GM21360 (cell line): ENCODE results near the gene ACSS1.

Experiments used
- ATAC-seq: cut with Tn5 transposase; IDR thresholded peaks from one replicate; pipeline ENCODE4 v1.9.1; 2021; ENCODE audit warnings: mild to moderate bottlenecking, moderate library complexity; ENCODE audit not compliant: unreplicated experiment

Gene ACSS1

DNA sequence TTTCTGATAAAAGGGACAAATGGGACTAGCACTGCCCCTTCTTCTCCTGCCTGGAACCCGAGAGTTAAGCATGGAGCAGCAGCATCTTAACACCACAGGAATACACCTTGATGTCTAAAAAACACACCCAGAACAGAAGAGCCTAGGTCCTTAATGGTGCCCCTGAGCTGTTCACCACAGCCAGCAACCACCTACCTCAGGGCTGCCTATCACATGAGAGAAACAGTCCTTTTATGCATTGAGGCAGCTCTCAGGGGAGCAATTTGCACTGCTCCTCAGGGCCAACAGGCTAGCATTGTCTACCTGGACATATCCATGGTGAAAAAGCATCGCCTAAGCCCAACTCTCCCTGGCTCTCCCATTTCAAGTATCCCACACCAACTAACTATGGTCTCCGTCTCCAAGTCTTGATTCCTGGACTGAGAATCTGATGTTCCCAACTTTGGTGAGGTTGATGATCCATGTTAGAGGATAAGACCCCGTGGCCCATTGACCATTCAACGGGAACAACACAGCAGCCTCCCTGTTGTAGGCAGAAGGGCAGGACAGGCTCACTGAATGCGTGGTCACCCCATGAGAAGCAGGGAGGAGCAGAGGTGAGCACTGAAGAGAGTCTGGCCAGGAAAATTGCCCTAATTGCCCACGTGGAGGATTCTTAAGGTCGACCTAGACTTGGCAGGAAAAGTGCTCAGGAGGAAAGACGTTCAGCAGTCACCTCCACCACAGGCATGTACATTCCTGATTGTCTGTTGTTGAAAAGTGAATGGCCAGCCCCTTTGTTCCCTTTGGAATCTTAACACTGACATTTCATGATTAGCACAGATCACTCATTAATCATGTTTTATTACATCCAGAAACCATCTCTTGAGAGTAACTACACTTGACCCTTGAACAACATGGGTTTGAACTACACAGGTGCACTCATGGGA is 61.2 kb downstream of the ACSS1 start:
- ATAC-seq, result no peak

DNA sequence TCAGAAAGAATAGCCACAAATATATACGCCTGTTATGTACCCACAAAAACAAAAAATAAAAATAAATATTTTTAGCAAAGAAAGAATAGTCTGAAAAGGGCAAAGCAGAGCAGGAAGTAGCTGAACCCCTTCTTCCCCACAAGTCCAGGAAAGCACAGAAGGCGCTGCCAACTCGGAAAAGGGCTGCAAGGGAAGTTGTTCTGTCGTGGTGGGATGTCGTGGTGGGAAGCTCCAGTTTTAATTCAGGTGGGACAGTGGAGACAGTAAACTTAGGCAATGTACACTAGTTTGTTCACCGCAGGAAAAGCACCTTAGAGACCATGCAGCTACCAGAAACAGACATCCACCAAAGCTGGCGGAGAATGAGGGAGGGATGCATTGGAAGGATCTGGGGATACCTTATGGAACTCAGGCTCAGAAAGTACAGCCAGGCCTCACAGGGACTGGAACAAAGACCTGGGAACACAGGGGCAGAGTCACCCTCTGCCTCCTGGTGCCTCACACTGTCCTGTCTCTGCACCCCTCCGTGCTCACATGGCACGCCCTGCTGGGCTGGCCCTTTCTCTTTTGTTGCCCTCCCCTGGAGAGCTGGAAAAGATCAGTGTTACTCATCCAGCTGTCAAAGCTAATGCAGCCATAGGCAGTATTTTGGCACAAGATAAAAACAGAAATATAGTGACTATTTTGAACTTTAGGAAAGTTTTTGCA is 62.0 kb downstream of the ACSS1 start:
- no peak for ATAC-seq

DNA sequence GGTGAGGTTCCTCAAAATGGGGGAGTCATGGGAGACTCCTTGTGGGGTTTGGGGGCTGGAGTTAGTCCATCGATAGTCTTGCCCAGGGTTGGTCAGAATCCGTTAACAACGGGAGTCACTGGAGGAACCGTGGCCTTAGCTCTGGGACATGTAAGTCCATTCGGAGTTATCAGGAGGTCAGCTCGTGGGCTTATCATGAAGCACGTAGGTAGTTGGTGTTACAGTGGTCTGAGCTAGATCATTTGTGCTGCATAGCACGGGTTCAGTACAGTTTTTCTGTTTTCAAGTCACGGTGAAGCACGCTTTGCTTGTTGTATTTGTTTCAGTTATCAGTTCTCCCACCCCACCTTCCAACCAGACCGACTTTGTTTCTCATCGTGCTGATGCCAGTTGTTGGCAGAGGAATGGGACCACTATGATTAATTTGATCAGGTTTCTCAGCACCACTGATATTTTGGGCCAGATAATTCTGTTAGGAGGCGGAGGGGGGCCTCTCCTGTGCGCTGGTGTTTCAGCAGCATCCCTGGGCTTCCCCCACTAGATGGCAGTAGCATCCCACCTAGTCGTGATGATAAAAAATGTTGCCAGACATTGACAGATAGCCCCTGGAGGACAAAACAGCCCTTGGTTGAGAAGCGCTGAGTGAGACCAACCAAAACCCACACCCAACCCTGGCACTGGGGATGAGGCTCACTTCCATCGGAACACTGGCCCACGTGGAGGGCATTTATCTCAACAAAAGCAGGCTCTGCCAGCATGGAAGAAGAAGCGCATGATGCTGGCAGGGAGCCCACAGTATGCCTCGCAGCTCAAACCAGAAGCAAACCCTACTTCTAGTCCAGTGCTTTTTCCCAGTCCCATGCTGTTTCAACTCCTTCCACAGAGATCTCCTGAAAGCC is 63.2 kb downstream of the ACSS1 start:
- ATAC-seq, result no peak

GRCh38 chr20:24994186-24994465 is 63.8 kb downstream of the ACSS1 start:
- no peak for ATAC-seq

DNA sequence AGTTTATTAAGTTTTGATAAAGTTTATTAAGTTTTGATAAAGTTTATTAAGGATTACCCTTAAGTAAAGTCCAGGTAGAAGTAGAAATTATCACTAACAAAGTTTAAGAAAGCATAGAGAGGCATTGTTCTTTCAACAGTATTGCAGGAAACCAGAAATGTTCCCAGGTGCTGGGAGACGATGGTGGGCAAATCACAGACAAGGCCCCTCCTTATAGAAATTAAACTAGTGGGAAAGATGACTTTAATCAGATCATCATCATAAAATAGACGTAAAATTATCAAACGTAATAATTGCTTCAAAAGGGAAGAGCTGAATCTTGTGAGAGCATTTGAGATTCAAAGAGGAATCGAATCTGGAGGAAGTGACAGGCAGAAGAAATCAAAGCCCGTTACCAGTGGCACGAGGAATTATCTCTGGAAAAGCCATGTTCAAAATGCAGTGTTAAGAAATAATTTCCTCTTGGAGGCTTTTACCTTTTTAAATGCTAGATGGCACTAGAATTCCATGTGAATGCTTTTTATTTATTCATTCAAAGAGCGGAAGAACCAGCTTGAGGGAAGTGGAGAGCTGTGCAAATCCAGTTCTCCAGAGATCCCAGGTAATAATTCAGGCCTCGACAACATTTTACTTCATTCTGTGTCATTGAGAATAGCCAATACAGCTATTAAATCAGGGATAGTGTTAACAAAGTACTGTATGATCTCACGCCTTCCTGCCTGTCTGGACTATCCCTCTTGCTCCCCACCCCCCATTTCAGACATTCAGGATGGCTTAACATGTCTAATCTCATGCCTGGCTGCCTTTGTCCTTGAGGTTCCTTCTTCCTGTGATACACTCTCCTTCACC is 64.4 kb downstream of the ACSS1 start:
- ATAC-seq, result no peak

DNA sequence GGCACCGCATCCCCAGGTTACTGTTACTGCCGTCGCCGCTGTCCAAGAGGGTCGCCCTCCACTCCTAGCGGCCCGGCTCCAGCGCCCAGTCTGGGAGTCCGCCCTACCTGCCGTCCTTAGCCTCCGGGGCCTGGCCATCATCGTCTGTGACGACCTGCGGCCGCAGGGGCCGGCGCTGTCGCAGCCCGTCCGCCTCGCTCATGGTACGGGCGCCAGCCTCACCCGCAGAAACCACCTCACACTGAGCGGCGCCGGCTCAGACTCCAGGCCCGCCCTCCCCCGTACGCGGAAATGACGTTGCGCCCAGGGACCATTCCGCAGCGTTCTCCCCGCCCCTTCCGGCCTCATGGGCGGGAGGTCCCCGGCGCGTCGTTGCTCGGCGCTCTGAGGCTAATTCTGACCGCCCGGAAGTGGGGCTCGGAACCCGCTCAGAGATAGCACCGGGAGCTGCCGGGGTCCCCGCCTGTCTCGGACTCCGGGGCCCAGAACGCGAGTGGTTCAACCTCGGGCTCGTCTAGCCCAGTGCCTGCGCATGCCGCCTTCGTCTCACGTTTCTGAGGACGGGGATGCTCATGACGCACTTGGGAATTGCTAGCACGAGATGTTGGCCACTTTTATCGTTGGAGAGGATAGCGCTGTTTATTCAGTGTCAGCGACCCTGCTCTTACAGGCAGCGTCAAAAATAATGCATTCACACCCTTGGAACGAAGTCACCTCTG is 65.3 kb downstream of the ACSS1 start, which contains the start of gene APMAP:
TSS of gene APMAP (minus strand) at position 265 of the 719 bp plus-strand sequence. CDS start at position 202, 63 bp downstream.
- peak; percentile 94 for ATAC-seq

- peak; percentile 21 for ATAC-seq
These were observed 65.9 kb downstream of the ACSS1 start for GRCh38 chr20:24991897-24992486.

DNA sequence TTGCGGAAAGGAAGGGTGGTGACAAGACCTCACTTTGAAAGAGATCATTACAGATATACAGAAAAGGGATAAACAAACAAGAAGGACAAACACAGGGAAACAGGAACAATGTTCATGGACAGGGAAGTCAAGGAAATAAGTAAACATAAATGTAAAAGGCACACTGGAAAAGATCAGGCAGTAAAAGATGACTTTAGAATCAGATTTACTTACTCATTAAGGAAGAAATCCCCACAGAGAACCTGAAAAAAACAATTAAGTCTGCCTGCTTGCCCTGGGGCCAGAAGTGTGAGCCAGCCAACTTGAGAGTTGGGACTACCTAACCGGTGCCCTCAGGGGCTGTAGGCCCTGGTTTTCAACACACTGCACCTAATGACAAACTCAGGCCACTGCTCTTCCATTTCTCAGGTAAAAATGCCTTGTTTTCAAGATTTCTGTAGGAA is 67.1 kb downstream of the ACSS1 start:
- ATAC-seq, result no peak

DNA sequence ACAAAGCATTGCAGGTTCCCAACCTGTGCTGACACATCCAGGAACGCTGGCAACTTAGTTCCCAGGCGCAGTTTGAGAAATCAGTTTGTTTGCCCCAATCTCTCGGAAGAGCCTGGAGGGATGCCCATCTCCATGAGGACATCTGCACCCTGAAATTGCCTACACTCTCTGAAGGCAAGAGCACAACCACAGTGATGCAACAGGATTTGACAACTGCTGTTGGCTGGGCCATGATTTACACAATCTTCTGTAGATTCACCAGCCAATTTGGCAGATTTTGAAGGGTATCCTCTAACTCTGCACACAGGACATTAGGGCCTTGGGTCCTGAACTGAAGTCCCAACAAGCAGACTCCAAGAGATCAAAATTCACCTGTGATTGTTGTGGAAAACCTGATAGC is 68.8 kb downstream of the ACSS1 start:
- no peak for ATAC-seq

DNA sequence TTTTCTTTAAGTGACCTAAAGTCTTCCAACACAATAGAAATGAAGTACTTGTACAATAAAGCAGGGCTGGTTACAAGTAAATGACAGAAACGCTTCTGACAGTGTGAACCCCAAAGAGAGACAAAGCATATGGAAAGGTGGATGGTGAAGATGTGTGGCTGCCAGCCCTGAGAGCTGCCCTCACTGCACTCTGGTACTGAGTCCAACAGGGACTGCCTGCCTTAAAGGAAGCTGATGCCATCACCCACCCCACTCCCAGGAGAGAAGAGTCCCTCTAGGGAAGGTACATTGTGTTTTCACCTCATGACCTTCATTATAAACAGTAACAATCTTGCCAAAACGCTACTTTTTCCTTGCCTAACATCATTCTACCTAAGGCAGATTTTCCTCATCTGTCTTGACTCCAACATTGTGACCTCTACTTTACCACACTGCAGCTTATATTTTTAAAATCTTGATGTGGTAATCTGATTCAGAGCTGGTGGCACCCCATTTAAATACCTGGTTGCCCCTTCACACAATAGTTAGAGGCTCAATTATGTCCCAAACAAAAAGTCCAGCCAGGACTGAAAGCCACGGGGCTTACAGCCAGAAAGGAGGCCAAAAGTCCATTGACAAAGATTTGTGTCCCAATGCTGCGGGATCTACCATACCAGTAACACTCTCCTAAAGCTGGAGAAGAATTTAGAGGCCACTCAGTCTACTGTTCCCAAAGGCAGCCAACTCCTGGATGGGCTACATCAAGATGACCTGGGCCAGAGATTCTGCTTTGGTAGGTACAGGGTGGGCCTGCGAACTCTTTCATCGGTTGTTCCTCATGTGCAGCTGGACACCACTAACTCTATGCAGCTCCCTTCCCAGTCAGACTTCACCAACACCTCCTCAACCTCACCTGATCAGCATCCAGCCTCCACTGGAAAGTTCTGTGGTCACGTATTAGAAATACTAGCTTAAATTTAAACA is 69.8 kb downstream of the ACSS1 start:
- ATAC-seq, result no peak

- ATAC-seq, result no peak
These were observed 70.7 kb downstream of the ACSS1 start for GRCh38 chr20:24987244-24987643.

GRCh38 chr20:24986436-24987015 is 71.4 kb downstream of the ACSS1 start:
- no peak for ATAC-seq

- ATAC-seq, result no peak
These were observed 72.1 kb downstream of the ACSS1 start for GRCh38 chr20:24985802-24986201.

DNA sequence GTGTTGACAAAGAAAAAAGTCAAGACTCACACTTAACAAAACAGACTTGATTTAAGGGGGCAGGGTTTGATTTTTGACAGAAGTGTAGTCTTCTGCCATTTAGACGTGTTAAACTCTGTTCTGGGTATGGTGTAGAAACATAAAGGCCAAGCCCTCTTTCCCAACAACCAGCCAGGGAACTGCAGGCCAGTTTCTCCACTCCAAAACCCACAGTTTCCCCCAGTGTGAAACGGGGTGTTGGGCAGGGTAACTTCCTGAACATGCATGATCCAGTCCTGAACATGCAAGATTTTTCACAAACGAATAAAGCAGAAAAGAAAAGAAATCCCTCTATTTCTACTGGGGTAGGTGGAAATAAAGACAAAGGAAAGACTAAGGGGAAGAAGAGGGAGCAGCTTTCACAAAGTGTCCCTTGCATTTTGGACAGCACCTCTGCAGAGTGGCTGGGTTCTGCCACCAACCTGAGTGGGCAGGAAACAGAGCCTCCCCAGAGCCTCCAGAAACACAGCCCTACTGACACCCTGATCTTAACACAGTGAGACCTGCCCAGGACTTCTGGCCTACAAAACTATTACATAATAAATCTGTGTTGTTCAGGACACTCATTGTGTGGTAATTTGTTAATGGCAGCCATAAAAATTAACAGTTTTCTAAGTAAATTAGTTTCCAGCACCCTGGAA is 72.8 kb downstream of the ACSS1 start:
- no peak for ATAC-seq

DNA sequence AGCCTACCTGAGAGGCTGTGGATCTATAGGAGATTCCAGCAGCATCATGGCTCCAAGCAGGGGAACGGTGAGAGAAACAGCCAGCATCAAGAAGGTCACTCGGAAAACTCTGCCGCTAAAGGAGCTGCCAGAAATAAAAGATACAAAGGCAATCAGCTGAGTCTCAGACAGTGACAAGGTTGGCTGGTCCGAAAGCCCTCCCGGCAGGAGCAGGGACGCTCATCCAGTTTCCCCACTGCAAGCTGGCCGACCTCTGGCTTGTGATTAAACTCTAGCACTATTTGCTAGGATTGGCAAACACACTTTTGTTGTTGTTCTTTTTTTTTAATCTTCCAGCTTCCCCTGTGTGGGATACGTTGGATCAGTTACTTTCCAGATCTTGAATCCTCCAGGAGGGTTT is 74.0 kb downstream of the ACSS1 start:
- no peak for ATAC-seq

- no peak for ATAC-seq
These were observed 76.1 kb downstream of the ACSS1 start for GRCh38 chr20:24981790-24982189.

DNA sequence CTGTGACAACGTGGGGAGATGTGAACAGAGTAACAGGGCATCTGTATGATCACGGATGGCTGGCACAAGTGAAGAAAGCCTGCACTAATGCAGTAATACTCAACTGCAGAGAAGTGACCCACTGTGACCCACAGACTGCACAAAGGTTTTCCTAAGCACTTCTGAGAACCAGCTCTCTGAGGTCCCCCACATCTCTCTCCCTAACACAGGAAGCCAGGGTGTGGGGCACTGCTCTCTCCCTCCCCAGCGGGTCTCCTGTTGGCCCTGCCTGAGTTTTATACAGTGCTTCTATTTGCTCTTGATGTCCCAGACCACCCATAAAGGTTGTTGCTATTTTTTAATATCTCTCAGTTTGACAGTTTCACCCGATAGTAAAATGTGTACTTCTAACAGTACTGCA is 76.7 kb downstream of the ACSS1 start:
- ATAC-seq, result no peak
